Measurements from ENCODE around the gene MTARC2. TPM values are rescaled to one million over a fixed set of nuclear protein-coding genes. Genes with fewer than 3 reads are reported as not detected.

MTARC2 gene
- polyA plus RNA-seq, 2 of the 4 experiments (the other 2 are of a cell fraction) = 13.5 to 18.4 TPM

- FAIRE-seq (peak; percentile 39), DNase-seq (ENCODE audit: low read depth in 1 of 2, low spot score in 1 of 2) (peak; percentile 30 to 33), ATAC-seq (peak; percentile 73 to 92; a peak in 4 of 6 replicates)
- 71% methylated on average over 10 of the region's 10 CpGs for WGBS (ENCODE audit: missing lambda C conversion rate)
- TF ChIP-seq MAFK (IDR thresholded peaks at IDR 0.05; ENCODE audit: partially characterized antibody) (no peak), HEYL (CRISPR knock-in tag; IDR thresholded peaks at IDR 0.05) (no peak), EHMT2 (IDR thresholded peaks at IDR 0.05; ENCODE audit: low read depth) (no peak), HOXA7 (CRISPR knock-in tag; IDR thresholded peaks at IDR 0.05) (no peak), RAD21 (conservative IDR thresholded peaks at IDR 0.05 in 1 of 2, IDR thresholded peaks at IDR 0.05 in 1 of 2) (peak; percentile 69 to 70), MAZ (IDR thresholded peaks at IDR 0.05; ENCODE audit: borderline replicate concordance, low read depth, low read length) (no peak), CBX2 (IDR thresholded peaks at IDR 0.05; ENCODE audit: borderline replicate concordance, low read depth) (no peak), ATOH8 (CRISPR knock-in tag; IDR thresholded peaks at IDR 0.05; ENCODE audit: low read depth) (no peak), CHD4 (IDR thresholded peaks at IDR 0.05; ENCODE audit: borderline replicate concordance) (no peak), NPAS2 (CRISPR knock-in tag; IDR thresholded peaks at IDR 0.05; ENCODE audit: borderline replicate concordance) (no peak), PHF8 (IDR thresholded peaks at IDR 0.05; ENCODE audit: borderline replicate concordance, low read depth) (no peak), MYC (IDR thresholded peaks at IDR 0.05; ENCODE audit: borderline replicate concordance, low read length) (no peak), USF2 (IDR thresholded peaks at IDR 0.05) (no peak), PBX3 (IDR thresholded peaks at IDR 0.05) (no peak), ZFP36 (IDR thresholded peaks at IDR 0.05; ENCODE audit: borderline replicate concordance, partially characterized antibody) (no peak), FOSL2 (IDR thresholded peaks at IDR 0.05) (no peak), FOSL2 (CRISPR knock-in tag; IDR thresholded peaks at IDR 0.05) (no peak), BHLHE40 (IDR thresholded peaks at IDR 0.05; ENCODE audit: low read depth, low read length) (no peak), SMC3 (IDR thresholded peaks at IDR 0.05) (peak; percentile 66; the same call in 2 of the 3 replicates), ELK1 (IDR thresholded peaks at IDR 0.05; ENCODE audit: low read depth, low read length) (no peak), FOXS1 (CRISPR knock-in tag; IDR thresholded peaks at IDR 0.05) (no peak), ESRRA (IDR thresholded peaks at IDR 0.05; ENCODE audit: borderline replicate concordance, low read length) (no peak), ZC3H11A (IDR thresholded peaks at IDR 0.05) (no peak), CHD2 (IDR thresholded peaks at IDR 0.05; ENCODE audit: low read length, partially characterized antibody) (no peak), CTCF (IDR thresholded peaks at IDR 0.05) (peak; percentile 89)
- H3K4me1 ChIP-seq = no peaks in the 10 kb centered on the region
- no peaks in the 10 kb centered on the region for H3K9me3 ChIP-seq
- ChIA-PET CTCF (interaction anchor here (0.6 to 1.9 kb wide), 31 partner anchors 11 to 968 kb away, joined by 3 to 9 read pairs (median 3); no protein-coding TSS in a partner anchor), POLR2A (no interaction called here)
- no peak overlapping the region for H3K4me2 ChIP-seq
- no peak overlapping the region for H3K27ac ChIP-seq
- H3K4me3 ChIP-seq = no peak overlapping the region
Observed at GRCh38 chr1:220803401-220804201, 55.5 kb downstream of the MTARC2 start.
